GM12891 (cell line): ENCODE data around the gene PXMP2.

ENCODE experiments used
- POLR2A ChIP-seq: IDR thresholded peaks from 2 replicates; pipeline ENCODE4 v1.6.1; 2011; ENCODE audit warnings: low read depth, low read length, control low read depth
- POLR2AphosphoS5 ChIP-seq: IDR thresholded peaks from 2 replicates; pipeline ENCODE4 v1.6.1; 2011; ENCODE audit warnings: low read depth, low read length, control low read depth
- SPI1 ChIP-seq: IDR thresholded peaks from 2 replicates; pipeline ENCODE4 v1.6.1; 2011; ENCODE audit warnings: low read depth, low read length, control low read depth

DNA sequence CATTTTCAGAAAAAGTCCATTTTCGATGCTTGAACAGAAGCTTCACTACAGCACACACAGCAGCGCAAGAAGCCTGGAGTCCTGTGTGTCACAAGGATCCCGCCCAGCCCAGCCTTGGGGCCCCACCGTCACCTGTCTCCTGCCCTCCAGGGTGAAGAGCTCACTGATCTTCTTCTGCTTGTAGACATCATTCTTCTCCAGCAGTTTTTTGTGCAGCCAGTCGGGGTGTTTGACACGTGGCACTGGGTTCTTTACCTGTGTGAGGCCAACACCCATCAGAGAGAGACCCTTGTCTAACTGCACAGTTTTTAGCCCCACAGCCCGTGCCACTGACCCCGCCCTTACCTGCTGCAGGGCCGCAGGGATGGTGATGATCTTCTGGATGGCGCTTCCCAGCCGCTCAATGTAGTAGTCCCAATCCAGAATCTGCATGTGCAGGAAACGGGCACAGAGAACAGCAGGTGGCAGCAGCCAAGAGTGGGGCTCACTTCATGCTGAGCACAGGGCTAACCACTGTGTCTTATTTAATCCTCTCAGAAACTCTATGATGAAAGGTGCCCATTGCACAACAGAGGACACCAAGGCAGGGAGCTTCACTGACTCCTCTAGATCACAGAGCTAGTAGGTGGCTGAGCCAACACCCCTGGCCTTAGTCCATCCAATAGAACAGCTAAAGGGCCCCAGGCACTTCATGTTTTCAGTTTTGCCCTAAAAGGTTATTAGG is 30.2 kb upstream of the PXMP2 start:
- TF ChIP-seq POLR2A (no peak), POLR2AphosphoS5 (no peak), SPI1 (no peak)
